NOMO-1 treated with DMSO at 0.1 percent for 48 hours (cell line): ENCODE results near the gene OSBPL9.
"Not testable (repeated sequence)": the region's sequence is repeated elsewhere in the genome, so short reads cannot be mapped to it uniquely, and the experiment has no call there.

Experiments used
- DNase-seq: peaks from one replicate; lab custom pipeline; 2025; ENCODE audit not compliant: unreplicated experiment; lab: John Stamatoyannopoulos, UW

OSBPL9 gene

DNA sequence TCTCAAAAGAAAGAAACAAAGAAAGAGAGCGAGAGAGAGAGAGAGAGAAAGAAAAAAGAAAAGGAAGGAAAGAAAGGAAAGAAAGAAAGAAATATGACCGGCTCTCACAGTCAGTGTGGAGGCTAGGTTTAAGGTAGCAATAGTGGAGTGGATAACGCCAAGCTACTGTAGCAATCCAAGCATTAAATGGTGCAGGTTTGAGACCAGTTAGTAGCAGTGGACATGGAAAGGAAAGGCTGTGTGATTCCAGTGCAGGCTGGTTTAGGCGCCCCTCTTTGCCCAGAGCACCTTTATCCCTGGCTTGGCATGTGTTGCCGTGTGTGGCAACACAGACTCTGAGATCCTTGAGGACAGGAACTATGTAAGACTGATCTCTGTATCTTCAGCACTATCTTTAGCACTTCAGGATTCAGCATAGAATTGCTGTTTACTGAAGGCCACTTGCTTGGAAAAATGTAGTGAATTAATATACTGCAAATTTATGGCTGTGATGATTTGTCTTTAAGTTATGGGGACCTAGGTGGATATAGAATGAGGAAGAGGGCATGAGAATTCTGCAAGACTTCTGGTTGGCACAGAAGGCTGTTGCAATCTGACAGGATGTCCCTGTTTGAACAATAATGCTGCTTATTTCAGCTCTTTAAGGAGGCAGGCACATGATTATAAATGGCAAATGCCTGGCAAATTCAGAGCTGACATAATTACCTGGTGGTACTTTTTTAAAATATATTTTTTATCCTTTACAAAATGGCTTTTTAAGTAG lies 10.8 kb upstream of the OSBPL9 start:
- peak; percentile 92 for DNase-seq

GRCh38 chr1:51607681-51608095 lies 9.2 kb upstream of the OSBPL9 start:
- peak; percentile 15 for DNase-seq

- DNase-seq, result not testable (repeated sequence)
These were observed 6.8 kb upstream of the OSBPL9 start for GRCh38 chr1:51610104-51610503.

DNA sequence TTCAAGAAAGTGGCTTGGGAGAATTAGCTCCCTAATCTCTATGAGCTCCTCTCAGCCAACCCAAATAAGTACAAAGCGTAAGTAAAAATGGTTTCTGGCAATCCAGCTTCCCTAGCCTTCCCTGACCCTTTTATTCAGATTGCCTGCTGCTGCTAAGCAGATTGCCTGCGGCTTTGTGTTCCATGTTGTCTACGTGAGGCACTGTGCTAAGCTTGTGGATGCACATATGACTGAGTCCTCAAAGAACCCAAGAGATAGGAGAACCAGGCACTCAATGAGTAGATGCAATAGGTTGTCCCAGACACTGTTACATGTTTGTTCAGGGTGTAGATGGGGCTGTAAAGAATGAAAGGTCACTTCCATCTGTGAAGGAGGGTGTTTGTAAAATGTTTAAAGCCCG lies 6.3 kb upstream of the OSBPL9 start:
- DNase-seq, result no peak

DNA sequence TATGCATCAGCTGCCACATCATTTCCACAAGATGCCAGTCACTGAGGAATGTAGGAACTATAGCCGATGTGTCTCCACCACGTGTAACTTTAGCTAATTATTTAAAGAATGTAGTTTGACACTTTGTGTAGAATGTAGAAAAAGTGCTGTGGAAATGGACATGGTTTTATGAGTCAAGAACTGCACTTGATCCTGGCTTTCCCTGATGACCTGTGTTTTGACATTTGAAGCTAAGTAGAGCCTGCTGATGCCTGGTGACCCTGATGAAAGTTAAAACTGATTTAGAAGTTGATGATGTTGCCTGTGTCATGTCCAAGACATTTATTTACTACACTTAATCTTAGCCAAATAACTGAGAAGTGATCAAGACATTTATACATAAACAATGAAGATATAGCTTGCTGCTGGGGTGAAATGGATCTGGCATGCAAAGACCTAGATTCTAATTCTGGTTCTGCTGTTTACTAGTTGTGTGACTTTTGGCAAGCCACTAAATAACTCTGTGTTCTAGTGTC lies 4.4 kb upstream of the OSBPL9 start:
- DNase-seq, result no peak

DNA sequence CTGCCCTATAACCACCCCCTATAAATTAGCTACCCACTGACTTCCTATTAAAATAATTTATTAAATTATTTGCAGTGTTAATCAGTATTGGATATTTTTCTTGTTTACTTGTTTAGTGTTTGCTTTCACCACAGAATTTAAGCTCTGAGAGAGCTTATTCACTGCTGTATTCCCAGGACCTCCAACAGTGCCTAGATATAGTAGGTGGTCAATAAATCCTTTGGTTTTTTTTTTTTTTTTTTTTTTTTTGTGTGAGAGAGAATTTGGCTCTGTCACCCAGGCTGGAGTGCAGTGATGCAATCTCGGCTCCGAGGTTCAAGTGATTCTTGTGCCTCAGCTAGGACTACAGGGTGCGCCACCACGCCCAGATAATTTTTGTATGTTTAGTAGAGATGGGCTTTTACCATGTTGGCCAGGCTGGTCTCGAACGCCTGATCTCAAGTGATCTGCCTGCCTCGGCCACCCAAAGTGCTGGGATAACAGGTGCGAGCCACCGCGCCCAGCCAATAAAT lies 1.1 kb upstream of the OSBPL9 start:
- no peak for DNase-seq

- DNase-seq, result no peak
These were observed 402 bp upstream of the OSBPL9 start for GRCh38 chr1:51616490-51616889.

- DNase-seq, result no peak
These were observed 1.8 kb downstream of the OSBPL9 start for GRCh38 chr1:51618715-51619114.

GRCh38 chr1:51620470-51620869 lies 3.6 kb downstream of the OSBPL9 start:
- DNase-seq, result no peak

- DNase-seq, result no peak
These were observed 4.3 kb downstream of the OSBPL9 start for GRCh38 chr1:51621161-51621560.

DNA sequence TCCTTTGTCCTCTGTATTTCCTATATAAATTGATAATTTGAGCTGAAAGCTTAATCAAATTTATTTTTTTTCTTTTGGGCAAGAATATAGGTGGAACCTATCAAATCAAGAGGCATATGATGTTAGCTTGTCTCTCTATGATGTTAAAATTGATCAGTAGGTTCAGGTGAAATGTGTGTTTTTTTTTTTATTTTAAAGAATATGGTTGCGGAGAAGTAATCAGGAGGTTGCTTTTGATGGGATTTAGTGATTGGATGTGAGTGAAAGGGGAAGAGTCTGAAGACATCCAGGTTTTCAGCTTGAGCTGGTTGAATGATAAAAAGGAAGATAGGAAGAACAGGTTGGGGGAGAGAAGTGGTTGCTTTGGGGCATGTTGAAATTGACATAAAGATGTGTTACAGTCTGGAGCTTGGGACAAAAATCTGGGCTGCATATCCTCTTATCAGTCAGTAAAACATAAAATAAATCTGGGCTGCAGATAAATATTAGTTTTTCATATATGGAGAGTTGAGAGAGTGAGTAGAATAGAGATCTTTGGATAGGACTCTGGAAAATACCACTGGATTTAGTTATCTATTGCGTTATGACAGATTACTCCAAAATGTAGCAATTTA lies 5.1 kb downstream of the OSBPL9 start:
- DNase-seq, result no peak

- peak; percentile 77 for DNase-seq
These were observed 5.6 kb downstream of the OSBPL9 start for GRCh38 chr1:51622455-51622913.

DNA sequence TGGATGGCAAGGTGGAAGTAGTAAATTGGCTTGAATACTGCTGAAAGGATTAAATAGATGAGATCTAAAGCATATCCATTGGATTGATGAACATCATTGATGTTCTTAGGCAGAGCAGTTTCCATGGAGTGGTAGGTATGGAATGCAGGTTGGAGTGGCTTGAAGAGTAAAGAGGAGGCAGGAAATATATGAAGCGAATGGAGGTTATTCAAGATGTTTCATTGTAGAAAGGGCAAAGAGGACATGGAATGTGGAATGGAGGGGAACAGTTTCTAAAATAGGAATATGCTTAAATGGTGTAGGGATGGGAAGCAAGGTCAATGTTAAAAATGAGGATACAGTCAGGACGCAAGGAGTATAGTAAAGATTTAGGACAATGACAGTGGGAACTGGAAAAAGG lies 6.1 kb downstream of the OSBPL9 start:
- no peak for DNase-seq

GRCh38 chr1:51623450-51623849 lies 6.6 kb downstream of the OSBPL9 start:
- DNase-seq, result no peak

DNA sequence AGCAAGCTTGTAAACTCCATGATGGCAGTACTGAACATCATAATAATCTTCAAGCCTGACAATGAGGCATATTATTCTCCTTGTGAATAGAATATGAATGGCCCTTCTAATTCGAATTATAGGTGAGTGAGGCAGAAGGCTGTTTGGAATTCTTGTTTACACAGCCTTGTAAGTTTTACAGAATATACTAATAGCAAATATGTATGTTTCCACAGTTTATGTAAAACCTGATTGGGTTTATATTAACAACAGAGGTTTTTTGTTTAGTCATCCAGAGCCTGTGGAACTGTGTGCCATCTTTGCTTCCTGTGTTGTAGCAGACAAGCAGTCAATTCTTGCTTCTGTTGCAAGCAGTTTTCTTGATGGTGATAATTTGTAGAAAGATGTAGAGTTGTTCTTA lies 8.0 kb downstream of the OSBPL9 start:
- DNase-seq, result no peak

DNA sequence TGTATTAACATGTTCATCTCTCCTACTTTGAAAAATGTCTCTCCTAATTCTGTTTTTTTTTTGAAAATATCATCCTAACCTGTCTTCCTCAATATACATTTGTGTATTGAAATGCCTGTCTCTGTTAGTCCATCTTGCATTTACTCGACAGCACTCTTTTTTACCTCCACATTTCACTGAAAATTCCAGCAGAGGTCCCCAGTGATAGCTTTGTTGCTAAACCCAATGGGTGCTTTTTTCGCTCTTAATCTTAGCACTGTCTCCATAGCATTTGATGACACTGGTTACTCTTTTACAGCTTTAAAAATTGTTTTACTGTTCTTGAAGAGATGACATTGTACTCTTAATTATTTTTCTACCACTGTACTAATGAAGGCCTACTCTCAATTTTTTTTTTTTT lies 10.8 kb downstream of the OSBPL9 start:
- DNase-seq, result peak; percentile 21

GRCh38 chr1:51628715-51629590 lies 12.1 kb downstream of the OSBPL9 start:
- no peak for DNase-seq

DNA sequence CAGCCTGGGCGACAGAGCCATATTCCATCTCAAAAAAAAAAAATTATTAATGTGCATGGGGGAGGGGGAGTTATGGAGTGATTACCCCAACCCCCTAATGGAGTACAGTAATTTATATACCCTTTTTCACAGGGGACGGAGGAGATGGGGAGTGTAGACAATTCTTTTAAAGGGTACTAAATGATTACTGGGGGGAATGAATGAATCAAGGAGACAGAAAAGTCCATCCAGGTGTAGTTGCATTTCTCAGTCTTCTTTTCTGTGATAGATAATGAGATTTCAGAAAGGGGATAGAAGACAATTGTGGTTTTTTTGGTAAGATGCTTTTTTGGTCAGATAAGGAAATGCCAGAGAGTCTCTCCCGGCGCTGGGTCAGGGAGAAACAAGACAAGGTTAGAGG lies 13.0 kb downstream of the OSBPL9 start:
- DNase-seq, result no peak

DNA sequence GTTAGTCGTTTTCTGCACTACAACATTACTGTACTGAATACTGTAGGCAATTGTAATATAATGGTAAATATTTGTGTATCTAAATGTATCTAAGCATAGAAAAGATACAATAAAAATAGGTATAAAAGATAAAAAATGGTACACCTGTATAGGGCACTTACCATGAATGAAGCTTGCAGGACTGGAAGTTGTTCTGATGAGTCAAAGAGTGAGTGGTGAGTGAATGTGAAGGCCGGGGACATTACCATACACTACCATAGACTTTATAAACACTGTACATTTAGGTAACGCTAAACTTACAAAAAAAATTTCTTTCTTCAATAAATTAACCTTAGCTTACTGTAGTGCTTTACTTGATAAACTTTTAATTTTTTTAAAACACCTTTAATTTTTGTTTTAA lies 13.5 kb downstream of the OSBPL9 start:
- no peak for DNase-seq

DNA sequence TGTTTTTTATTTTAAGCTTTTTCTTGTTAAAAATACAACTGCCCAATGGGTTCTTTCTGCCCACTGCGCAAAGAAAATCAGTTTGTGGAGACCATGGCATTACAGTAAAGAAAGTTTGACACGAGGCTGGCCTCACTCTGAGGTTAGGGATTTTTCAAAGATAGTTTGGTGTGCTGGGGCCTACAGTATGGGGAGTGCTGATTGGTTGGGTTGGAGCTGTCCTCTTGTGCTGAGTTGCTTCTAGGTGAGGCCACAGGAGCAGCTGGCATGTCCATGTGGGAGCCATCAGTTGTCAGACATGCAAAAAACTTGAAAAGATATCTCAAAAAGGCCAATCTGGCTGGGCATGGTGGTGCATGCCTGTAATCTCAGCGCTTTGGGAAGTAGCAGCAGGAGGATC lies 14.0 kb downstream of the OSBPL9 start:
- DNase-seq, result no peak

GRCh38 chr1:51631747-51632146 lies 14.9 kb downstream of the OSBPL9 start:
- no peak for DNase-seq
